ENCODE measurements around the gene UST.

UST gene

GRCh38 chr6:149074832-149075258, 328.0 kb downstream of the UST start:
- in situ Hi-C loops (cut with MboI; ENCODE audit: low sequenced_read_pairs): no loop called here

GRCh38 chr6:149075616-149076354, 329.0 kb downstream of the UST start:
- in situ Hi-C loops (cut with MboI; ENCODE audit: low sequenced_read_pairs): no loop called here

GRCh38 chr6:149076355-149076734, 329.5 kb downstream of the UST start:
- in situ Hi-C loops (cut with MboI; ENCODE audit: low sequenced_read_pairs): no loop called here

- in situ Hi-C loops (cut with MboI; ENCODE audit: low sequenced_read_pairs): no loop called here
These were observed 330.4 kb downstream of the UST start for GRCh38 chr6:149077208-149077607.

GRCh38 chr6:149078211-149078782, 331.5 kb downstream of the UST start:
- in situ Hi-C loops (cut with MboI; ENCODE audit: low sequenced_read_pairs): no loop called here

GRCh38 chr6:149079456-149079855, 332.6 kb downstream of the UST start:
- in situ Hi-C loops (cut with MboI; ENCODE audit: low sequenced_read_pairs): no loop called here

GRCh38 chr6:149079911-149080491, 333.2 kb downstream of the UST start:
- in situ Hi-C loops (cut with MboI; ENCODE audit: low sequenced_read_pairs): loop anchor here (10.0 kb wide), 1 partner anchor 345 kb away; no protein-coding TSS in a partner anchor

- in situ Hi-C loops (cut with MboI; ENCODE audit: low sequenced_read_pairs): loop anchor here (10.0 kb wide), 1 partner anchor 344 kb away; no protein-coding TSS in a partner anchor
These were observed 333.7 kb downstream of the UST start for GRCh38 chr6:149080511-149080910.

GRCh38 chr6:149081281-149081680, 334.5 kb downstream of the UST start:
- in situ Hi-C loops (cut with MboI; ENCODE audit: low sequenced_read_pairs): loop anchor here (10.0 kb wide), 1 partner anchor 344 kb away; no protein-coding TSS in a partner anchor

GRCh38 chr6:149082320-149082719, 335.5 kb downstream of the UST start:
- in situ Hi-C loops (cut with MboI; ENCODE audit: low sequenced_read_pairs): loop anchor here (10.0 kb wide), 1 partner anchor 342 kb away; no protein-coding TSS in a partner anchor

GRCh38 chr6:149084026-149084425, 337.2 kb downstream of the UST start:
- in situ Hi-C loops (cut with MboI; ENCODE audit: low sequenced_read_pairs): loop anchor here (10.0 kb wide), 1 partner anchor 341 kb away; no protein-coding TSS in a partner anchor

- in situ Hi-C loops (cut with MboI; ENCODE audit: low sequenced_read_pairs): loop anchor here (10.0 kb wide), 1 partner anchor 340 kb away; no protein-coding TSS in a partner anchor
These were observed 338.2 kb downstream of the UST start for GRCh38 chr6:149084808-149085556.

- in situ Hi-C loops (cut with MboI; ENCODE audit: low sequenced_read_pairs): loop anchor here (10.0 kb wide), 1 partner anchor 339 kb away; no protein-coding TSS in a partner anchor
These were observed 338.7 kb downstream of the UST start for GRCh38 chr6:149085557-149085938.

GRCh38 chr6:149086363-149086762, 339.5 kb downstream of the UST start:
- in situ Hi-C loops (cut with MboI; ENCODE audit: low sequenced_read_pairs): loop anchor here (10.0 kb wide), 1 partner anchor 338 kb away; no protein-coding TSS in a partner anchor

GRCh38 chr6:149087898-149088297, 341.1 kb downstream of the UST start:
- in situ Hi-C loops (cut with MboI; ENCODE audit: low sequenced_read_pairs): loop anchor here (10.0 kb wide), 1 partner anchor 337 kb away; no protein-coding TSS in a partner anchor

- in situ Hi-C loops (cut with MboI; ENCODE audit: low sequenced_read_pairs): loop anchor here (10.0 kb wide), 1 partner anchor 336 kb away; no protein-coding TSS in a partner anchor
These were observed 341.5 kb downstream of the UST start for GRCh38 chr6:149088361-149088760.

GRCh38 chr6:149089510-149089909, 342.7 kb downstream of the UST start:
- in situ Hi-C loops (cut with MboI; ENCODE audit: low sequenced_read_pairs): loop anchor here (10.0 kb wide), 1 partner anchor 335 kb away; no protein-coding TSS in a partner anchor

- in situ Hi-C loops (cut with MboI; ENCODE audit: low sequenced_read_pairs): no loop called here
These were observed 344.1 kb downstream of the UST start for GRCh38 chr6:149090937-149091336.

- in situ Hi-C loops (cut with MboI; ENCODE audit: low sequenced_read_pairs): no loop called here
These were observed 346.8 kb downstream of the UST start for GRCh38 chr6:149093643-149094042.

GRCh38 chr6:149094156-149094555, 347.3 kb downstream of the UST start:
- in situ Hi-C loops (cut with MboI; ENCODE audit: low sequenced_read_pairs): no loop called here

GRCh38 chr6:149094934-149095351, 348.1 kb downstream of the UST start:
- in situ Hi-C loops (cut with MboI; ENCODE audit: low sequenced_read_pairs): no loop called here
